GM19099 (cell line): Measurements from ENCODE around the gene ANKS1A.

Source experiments
- POLR2A ChIP-seq: IDR thresholded peaks from 3 replicates; pipeline ENCODE4 v1.6.1; 2011; ENCODE audit warnings: low read depth; ENCODE audit not compliant: insufficient read length; ENCODE audit errors: extremely low read depth

ANKS1A gene

DNA sequence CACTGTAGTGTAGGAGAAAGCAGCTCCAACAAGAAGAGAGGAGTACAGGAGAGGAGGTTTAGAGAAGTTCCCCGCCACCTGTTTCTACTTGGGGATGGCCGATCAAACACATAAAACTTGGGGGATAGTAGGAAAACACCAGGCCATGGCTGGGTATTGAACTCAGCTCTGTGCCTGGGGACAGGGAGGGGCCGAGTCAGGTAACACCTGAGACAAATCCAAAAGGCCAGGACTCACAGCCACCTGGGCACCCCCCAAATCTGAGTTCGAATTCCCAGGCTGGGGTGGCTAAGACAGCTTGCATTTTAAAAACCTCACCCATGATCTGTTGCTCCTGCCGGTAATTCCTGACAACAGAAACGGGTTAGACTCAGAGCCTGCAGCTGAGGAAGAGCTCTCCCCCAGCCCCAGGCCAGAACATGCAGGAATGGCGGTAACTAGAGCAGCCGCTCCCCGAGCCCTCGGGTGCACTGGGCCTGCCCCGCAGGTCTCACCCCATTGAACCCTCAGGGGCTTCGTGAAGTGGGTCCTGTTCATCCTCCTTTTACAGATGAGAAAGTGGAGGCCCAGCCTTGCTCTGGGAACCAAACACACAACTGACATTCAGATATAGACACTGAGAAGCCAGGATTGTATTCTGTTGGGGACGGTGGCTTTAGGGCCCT, 191.1 kb downstream of the ANKS1A start:
- TF ChIP-seq POLR2A, result no peak

DNA sequence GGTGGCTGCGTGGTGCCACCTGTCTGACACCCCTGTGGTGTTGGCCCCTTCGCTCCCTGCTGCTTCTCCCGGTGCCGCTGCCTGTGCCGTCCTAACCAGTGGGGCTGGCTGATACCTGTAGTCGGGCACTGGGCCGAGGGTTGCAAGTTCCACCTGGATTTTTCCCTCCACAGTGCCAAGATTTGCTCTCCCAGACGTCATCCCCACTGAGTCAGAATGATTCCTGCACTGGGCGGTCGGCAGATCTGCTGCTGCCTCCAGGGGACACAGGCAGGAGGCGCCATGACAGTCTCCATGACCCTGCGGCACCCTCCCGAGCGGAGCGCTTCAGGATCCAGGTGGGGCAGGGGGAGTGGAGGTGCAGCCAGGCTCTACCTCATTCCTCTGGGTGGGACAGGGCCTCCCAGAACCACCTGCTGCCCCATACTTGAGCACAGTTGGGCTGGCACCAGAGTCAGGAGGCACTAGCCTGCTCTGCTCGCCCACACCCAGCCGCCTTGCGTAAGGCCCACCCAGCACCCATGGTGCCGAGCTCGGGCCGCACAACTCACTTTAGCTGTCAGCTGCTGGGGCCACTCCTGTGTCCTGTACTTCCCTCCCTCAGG, 191.9 kb downstream of the ANKS1A start:
- TF ChIP-seq POLR2A, result no peak

GRCh38 chr6:35081426-35081851, 192.4 kb downstream of the ANKS1A start:
- TF ChIP-seq POLR2A, result no peak

GRCh38 chr6:35082046-35082732, 193.1 kb downstream of the ANKS1A start:
- no peak for TF ChIP-seq POLR2A

DNA sequence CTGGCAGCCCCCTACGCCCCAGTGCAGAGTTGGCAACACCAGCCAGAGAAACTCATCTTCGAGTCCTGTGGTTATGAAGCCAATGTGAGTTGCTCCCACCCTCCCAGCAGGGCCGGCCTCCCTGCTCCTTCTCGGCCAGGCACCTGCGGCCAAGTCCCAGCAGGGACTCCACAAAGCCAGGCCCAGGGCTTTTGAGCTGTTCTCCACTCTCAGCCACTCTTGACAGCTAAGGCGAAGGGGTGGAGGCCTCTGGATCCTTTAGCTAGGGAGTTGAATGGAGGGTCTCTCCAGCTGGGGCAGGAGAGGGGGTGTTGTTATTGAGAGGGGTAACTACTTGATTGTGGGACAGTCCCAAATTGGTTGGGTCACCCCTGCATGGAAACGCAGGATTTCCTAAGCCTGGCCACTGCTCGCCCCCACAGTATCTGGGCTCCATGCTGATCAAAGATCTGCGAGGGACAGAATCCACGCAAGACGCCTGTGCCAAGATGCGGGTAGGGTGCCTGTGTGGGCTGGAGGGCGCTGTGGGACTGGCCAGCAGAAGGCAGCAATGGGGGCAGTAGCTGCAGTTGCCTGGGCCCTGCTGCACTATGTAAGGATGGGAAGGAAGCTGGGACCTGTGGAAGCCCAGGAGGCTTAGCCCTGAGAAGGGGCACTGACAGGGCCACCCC, 193.8 kb downstream of the ANKS1A start:
- TF ChIP-seq POLR2A, result no peak

DNA sequence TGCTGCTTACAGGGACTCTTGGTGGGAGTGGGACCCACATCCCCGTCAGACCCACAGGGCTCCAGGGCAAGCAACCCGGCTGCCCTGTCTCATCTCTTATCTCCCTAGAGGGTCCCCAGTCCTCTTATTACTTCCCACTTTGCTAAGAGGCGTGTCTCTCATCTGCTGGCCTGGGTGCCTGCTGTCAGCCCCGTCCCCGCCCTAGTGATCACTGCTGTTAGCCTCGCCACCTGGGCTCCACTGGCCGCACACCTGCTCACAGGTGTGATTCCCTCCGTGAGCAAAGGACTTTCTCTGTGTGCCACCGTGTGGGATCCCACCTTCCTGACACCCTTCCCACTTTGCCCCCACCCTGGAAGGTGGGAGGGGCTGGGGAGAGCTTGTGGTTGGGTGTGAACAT, 194.5 kb downstream of the ANKS1A start:
- TF ChIP-seq POLR2A, result no peak

- no peak for TF ChIP-seq POLR2A
Observed at GRCh38 chr6:35084041-35084491, 195.0 kb downstream of the ANKS1A start.

DNA sequence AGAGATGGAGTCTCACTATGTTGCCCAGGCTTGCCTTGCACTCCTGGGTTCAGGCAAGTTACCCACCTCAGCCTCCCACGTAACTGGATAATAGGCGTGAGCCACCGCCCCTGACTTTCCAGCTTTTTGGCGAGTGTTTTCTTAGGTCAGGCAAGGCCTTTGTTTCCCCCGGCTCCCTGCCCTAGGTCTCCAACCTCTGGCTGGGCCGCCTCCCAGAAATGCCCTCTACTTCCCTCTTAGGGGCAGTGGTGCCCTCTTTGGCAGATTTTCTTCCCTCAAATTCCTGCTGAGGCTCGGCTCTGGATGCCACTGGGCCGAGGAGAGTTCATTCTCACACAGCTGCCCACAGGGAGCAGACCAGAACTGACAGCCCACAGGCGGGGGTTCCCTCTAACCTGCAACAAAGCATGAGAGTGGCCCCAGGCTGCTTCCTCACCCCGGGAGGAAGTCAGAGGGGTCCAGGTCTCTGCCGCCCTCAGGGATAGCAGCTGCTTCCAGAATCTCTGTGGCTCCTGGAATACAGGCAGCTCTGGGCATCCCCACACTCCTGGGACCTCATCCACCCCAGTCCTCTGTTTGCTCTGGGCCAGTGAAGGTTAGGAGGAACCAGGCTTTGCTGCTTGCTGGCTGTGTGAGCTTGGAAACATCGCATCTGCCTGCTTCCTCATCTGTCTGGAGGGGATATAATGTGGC, 195.6 kb downstream of the ANKS1A start:
- TF ChIP-seq POLR2A, result no peak

- no peak for TF ChIP-seq POLR2A
Observed at GRCh38 chr6:35085359-35086281, 196.6 kb downstream of the ANKS1A start.

DNA sequence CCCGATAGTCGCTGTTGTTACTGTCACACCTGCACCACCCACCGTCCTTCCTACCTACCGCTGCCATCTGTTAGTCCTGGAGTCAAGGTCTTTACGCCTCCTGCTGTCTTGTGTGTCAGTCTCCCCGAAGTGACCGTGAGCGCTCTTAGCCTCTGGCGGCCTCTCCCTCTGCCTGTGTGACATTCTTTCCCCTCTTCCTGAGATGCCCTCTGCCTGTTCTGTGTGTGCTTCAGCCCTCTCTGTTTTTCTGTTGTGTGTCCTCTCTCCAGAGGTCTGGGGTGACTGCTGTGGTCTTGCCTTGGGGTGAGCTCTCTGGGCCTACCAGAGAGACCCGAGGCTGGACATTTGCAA, 197.2 kb downstream of the ANKS1A start:
- no peak for TF ChIP-seq POLR2A

DNA sequence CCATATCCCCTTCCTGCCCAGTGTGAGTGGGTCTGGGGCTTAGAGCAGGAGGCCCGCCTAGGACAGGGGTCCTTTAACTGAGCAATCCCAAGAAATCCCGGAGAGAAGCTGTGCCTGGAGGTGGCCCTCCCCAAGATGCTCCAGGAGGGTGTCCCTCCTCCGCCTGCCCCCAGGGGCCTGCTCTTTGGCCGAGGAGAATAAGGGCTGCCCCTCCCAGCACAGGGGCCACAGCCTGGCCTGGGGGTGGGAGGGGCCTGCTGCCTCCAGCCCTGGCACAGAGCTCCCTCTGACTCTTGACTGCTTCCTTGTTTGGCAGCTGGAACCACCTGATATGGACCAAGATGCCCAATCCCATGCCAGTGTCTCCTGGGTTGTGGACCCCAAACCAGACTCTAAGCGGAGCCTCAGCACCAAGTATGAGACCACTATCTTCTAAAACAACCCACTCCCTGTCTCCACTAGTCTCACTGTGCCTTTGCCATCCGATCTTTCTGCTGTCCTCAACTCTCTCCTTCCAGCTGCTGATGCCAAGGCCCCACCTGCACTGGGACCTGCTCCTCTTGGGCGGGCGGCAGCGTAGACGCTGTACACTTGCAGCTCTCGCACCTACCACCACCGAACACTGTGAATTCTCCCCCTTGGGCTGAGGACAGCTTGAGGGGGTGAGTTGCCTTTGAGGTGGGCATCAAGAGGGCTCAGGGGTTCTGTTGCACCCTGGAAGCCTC, 197.7 kb downstream of the ANKS1A start:
- no peak for TF ChIP-seq POLR2A

DNA sequence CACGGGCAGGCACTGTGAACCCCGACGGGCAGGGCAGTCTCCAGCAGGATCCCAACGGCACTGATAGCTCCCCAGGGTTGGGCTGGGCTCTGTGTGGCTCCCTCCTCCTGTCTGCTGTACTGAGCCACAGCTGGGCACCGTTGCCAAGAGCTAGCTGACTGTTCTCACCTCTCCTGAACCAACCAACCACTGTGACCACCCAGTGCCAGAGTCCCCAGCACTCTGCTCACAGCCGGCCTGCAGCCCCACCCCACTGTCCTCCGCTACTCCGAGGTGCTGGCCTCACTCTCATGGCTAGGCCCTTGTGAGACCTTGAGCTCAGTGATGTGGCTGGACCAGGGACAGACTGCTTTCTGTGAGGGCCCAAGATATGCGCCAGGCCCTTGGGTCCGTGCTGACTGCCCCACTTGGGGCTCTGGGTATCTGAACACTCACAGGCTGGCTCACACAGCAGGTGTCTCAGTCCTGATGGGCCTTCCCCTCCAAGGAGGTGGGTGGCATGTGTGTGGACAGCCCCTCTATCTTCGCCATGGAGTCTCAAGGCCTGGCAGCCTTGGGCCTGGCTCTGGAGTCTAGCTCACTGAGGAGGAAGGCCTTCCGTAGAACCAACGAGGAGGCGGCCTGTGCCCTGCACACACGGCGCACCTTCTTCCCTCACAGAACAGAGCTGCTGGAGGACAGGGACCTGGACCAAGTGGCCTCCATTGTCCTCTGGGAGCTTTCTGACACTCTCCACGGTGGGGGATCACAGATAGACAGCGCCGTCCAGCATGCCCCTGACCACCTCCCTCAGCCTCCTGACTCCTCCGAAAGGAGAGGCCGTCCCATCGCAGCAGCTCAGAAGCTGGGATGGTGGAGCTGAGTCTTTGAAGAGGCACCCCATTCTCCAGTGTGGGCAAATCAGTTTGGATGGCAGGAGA, 198.6 kb downstream of the ANKS1A start:
- TF ChIP-seq POLR2A, result no peak
